NCI-H2171 treated with DMSO at 0.1 percent for 48 hours (cell line): ENCODE data around the gene TLR3.
A peak's percentile ranks its signal among the peaks of the same experiment; 100 is the strongest.
"Not testable (repeated sequence)": the region's sequence is repeated elsewhere in the genome, so short reads cannot be mapped to it uniquely, and the experiment has no call there.

Experiments used
- DNase-seq: peaks from one replicate; lab custom pipeline; 2025; lab: John Stamatoyannopoulos, UW

Gene TLR3

GRCh38 chr4:186068581-186069348 is at the start of gene TLR3:
TLR3 (plus strand) TSS chr4:186069156; CDS start chr4:186076620, 7,464 bp downstream.
- DNase-seq = no peak

- no peak for DNase-seq
These were observed 49.7 kb upstream of the TLR3 start for GRCh38 chr4:186019269-186019668.

- DNase-seq = no peak
These were observed 48.7 kb upstream of the TLR3 start for GRCh38 chr4:186020106-186020792.

- DNase-seq = no peak
These were observed 48.1 kb upstream of the TLR3 start for GRCh38 chr4:186020793-186021407.

DNA sequence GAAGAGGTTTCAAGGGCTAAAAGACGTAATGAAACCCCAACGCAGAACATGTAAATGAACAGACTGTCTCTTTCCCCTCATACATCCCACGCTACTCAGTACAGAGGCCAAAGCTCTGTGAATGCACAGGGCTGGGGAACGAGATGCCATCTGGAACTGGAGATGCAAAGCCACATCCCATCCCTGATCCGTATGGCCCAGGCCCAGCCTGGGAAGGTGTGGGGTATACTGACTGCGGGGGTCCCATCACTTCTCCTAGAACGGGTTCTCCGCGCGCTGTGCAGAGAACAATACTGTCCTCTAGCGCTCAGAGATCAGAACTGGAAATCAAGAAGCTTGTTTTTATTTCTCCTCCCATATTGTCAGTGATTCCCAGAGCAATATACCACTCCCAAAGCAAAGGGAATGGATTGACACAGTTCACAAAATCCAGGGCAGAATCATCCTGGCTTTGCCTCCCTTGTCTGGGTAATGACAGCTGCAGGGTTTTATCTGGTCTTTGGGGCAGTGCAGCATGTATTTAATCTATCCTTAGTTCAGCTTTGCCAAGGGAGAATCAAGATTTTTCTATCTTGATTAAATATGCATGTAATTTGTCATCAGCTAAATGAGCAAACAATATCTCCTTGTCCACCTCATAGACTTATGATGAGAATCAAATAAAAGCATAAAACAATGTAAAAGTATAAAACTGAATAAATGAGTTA is 47.3 kb upstream of the TLR3 start:
- DNase-seq = peak; percentile 19

- no peak for DNase-seq
These were observed 45.0 kb upstream of the TLR3 start for GRCh38 chr4:186023975-186024374.

- DNase-seq = no peak
These were observed 44.1 kb upstream of the TLR3 start for GRCh38 chr4:186024637-186025407.

DNA sequence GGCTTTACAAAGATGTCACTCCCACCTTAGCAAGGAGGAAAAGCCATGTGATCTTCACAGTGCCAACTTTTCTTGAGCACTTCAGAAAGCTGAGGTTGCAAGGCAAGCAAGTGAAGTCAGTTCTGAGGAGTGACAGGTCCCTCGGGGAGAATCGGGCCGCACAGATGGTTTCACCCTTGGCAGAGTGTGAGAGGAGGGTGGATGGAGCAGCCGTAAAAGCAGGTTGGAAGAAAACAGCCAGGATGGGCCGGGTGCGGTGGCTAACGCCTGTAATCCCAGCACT is 43.6 kb upstream of the TLR3 start:
- DNase-seq = peak; percentile 14

GRCh38 chr4:186027405-186027804 is 41.6 kb upstream of the TLR3 start:
- no peak for DNase-seq

DNA sequence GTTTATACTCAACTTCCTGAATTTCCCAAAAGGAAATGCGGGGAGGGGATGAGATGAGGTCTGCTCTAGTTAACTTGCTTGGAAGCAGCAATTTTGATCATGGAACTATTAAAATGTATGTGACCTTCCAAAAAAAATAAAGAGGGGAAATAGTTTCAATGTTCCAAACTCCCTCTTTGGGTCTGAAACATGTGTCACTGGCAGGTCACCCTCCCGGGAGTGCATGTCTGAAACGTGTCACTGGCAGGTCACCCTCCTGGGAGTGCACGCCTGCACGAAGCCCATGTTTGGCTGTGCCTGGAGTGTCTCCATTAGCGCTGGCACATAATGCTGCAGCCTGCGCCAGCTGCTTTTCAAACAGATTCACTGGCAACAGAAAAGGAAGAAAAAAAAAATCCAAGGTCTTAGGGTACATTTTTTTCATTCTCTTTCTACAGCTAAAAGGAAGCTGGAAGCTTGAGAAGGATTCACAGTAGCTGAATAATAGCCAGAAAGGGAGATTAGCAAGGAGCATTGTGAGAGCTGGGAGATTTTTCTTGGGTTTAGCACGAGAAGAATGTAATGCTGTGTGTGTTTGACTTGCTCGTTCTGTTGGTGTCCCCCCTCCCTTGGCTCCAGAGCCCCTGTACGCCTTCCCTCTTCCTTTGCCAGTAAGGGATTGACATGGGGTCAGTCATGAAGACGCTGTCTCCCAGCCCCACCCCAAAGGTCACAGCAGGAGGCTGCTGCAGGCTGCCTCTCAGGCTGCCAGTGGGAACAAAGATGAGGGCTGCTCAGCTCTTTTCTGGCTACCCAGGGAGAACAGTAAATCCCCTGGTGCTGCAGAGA is 39.2 kb upstream of the TLR3 start:
- DNase-seq = peak; percentile 83

DNA sequence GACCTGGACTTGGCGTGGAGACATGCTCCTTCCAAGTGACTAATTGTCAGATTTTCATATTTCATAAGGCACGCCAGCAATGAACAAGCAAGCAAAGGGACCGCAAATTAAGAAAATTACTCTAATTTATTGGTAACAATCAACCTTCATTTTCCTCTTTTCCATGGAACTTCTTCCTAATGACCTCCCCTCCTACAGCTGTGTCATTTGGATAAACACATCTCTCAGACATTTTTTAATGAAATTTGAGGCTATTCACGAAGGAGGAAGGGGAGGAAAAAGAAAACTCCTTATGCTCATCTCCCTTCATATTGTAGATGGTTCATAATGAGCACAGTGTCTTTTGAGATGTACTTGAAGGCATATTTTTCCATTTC is 38.6 kb upstream of the TLR3 start:
- no peak for DNase-seq

- no peak for DNase-seq
These were observed 38.2 kb upstream of the TLR3 start for GRCh38 chr4:186030795-186031194.

GRCh38 chr4:186032259-186032658 is 36.7 kb upstream of the TLR3 start:
- DNase-seq = peak; percentile 6

DNA sequence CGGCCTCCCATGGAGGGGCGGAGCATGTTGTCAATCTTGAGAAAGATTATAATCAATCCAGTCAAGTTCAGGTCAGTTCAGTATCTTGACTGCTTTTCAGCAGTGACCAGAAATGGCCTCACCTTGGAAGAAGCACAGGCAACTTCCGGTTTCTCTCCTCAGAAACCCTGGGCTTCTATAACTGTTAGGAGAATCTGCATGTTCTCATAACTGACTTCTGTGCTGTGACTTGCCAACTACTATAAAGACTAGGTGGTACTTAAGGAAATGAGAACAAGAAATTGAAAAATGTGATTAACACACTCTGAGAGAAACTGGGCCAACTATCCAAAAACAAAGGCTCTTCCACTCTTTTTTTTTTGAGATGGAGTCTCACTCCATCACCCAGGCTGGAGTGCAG is 35.9 kb upstream of the TLR3 start:
- DNase-seq = no peak

DNA sequence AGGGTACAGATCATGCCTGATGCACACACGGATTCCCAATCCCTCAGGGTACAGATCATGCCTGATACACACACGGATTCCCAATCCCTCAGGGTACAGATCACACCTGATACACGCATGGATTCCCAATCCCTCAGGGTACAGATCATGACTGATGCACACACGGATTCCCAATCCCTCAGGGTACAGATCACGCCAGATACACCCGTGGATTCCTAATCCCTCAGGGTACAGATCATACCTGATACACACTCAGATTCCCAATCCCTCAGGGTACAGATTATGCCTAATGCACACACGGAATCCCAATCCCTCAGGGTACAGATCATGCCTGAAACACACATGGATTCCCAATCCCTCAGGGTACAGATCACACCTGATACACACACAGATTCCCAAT is 34.3 kb upstream of the TLR3 start:
- not testable (repeated sequence) for DNase-seq

DNA sequence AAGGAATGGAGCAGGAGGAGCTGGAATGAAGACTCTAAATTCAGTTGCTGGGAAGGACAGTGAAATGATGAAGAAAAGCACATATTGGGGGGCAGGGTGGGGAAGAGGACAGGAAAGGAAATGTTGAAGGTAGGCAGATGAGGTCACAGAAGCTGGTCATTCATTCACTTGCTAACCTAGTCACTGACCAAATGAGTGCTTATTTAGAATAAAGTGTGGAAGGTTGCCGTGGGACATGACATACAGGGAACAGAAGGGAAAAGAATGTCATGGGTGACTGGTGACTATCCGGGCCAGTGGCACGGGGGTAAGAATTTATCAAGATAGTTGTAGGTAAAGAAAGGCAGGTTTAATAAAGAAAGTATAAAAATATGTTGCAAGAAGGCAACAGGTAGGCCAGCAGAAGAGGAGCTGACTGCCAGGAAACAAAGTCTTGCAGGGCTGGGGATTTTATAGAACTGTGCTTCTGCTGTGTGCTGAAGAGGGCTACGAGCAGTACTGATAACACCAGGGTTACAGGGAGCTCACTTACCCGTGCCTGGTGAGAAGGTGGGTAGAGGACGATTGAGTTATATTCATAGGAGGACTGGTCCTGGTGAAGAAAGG is 31.9 kb upstream of the TLR3 start:
- DNase-seq = no peak

DNA sequence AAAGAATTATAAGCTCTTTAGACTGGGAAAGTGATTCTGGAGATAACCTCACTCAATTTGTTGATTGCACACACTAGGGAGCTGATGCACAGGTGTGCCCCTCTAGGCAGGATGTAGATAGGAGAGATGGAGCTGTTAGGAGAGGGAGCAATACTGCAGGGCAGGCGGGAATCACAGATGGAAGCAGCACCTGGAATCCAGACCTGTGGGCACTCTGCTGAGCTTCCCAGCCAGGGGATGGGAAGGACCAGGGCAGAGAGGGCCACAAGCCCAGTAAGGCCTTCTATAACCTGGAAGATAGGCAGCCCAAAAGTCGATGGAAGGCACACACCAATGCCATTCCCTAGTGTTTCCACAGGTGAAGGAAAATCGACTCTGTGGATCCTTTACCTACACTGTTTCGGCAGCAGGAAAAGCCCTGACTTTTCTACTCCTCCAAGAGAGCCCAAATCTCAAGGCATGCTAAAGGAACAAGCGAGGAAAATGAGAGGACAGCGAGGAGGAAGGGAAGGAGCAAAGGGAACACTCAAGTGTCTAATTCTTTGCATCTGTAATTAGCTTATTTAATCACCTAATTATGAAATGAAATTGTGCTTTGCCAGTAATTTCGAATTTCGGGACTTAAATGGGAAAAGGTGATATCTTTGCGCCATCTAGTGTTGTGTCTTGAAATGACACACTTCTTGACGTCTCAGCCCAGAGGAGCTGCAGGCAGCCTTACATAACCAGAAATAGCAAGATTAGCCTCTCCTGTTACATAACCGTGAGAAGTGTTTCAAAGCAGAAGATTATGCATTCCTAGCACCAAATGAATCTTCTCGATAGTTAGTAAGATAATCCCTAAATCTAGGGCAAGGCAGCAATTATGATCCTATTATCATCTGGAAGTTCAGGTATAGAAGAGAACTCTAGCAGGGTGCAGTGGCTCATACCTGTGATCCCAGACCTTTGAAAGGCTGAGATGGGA is 31.0 kb upstream of the TLR3 start:
- peak; percentile 62 for DNase-seq

- DNase-seq = no peak
These were observed 29.3 kb upstream of the TLR3 start for GRCh38 chr4:186039697-186040096.

DNA sequence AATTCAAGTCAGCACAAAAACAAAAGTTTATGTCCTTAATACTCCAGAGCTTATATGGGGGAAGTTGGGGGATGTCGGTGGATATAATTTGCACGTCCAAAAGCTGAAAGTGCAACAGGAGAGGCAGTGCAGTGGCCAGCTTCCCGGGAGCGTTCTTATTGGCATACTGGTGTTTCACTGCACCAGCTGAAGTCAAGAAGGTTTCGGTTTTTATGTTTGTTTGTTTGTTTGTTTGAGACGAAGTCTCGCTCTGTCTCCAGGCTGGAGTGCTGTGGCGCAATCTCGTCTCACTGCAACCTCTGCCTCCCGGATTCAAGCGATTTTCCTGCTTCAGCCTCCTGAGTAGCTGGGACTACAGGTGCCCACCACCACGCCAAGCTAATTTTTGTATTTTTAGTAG is 28.6 kb upstream of the TLR3 start:
- DNase-seq = no peak

GRCh38 chr4:186047501-186047900 is 21.5 kb upstream of the TLR3 start:
- DNase-seq = not testable (repeated sequence)
